ENCODE measurements around the gene KMT2C. TPM values are rescaled to one million over a fixed set of nuclear protein-coding genes. Genes with fewer than 3 reads are reported as not detected.
"Not testable (repeated sequence)": the region's sequence is repeated elsewhere in the genome, so short reads cannot be mapped to it uniquely, and the experiment has no call there.

The KMT2C gene
- total RNA-seq, 3 donors from 2014 or later: 73.6 to 112 (median 85.5) TPM

DNA sequence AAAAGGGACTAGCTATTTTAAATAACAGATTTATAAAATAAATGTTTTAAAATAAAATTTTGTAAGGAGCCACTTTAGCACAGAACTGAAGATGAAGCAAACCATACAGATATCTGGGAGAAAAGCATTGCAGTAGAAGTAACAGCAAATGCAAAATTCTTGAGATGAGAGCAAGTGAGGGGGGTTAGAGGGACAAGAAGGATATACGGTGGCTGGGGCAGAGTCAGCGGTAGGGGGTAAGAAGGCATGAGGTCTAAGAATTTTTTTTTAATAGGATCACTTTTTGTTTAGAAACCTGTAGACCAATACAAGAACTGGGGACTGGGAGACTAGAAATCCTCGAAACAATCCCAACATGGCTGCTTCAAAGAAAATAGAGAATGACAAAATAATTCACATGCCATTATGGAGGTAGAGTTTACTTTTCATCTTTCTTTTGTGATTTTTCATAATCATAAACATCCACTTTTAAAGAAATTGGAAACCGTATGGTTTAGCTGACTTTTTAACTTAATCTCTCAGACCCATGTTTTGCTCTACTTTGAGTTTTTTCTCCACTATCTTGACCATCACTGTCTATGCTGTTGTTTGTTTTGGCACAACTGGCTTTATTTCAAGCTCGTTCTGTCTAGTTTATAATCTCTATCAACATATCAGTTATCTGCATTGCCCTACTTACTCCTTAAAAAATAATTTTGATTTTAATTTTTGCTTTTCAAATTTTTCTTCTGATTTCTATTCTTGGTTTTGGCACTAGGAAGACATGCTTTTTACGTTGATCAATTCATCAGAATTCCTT, 73.5 kb downstream of the KMT2C start:
- no peak for TF ChIP-seq POLR2A (IDR thresholded peaks at IDR 0.05)
- no peak for TF ChIP-seq CTCF (IDR thresholded peaks at IDR 0.05)
- no peak for TF ChIP-seq POLR2AphosphoS5 (IDR thresholded peaks at IDR 0.05)
- intact Hi-C loops (cut with DNase I; ENCODE audit: low total_unique reads): no loop called here

DNA sequence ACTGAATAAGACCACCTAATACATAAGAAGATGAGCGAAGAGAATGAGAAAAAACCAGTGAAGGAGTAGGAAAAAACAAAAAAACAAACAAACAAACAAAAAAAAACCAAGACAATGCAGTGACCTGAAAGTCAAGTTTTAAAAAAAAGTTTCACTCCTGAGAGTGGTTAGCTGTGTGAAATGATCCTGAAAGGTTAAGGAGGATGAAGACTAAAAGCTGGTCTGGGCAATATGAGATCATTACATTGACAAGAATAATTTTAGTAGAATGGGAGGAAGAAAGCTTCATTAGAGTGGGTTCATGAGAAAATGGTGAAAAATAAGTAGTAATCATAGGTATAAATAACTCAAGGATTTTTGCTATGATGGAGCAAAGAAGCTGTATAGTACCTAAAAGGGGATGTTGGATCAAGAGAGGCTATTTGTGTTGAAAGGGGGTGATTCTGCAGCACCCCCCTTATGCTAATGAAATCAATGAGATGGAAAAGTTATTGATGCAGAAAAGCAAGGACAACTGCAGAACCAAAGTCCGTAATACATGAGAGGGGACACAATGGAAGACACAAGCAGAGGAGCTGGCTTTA, 80.2 kb downstream of the KMT2C start:
- intact Hi-C loops (cut with DNase I; ENCODE audit: low total_unique reads): no loop called here
- no peak for DNase-seq (ENCODE audit: low spot score in 2 of 2)
- no peaks in the 10 kb centered on the region for H3K4me1 ChIP-seq
- H3K9me3 ChIP-seq: no peaks in the 10 kb centered on the region
- TF ChIP-seq CTCF (IDR thresholded peaks at IDR 0.05) (no peak), POLR2A (IDR thresholded peaks at IDR 0.05) (no peak), POLR2AphosphoS5 (IDR thresholded peaks at IDR 0.05) (no peak)
- H3K27ac ChIP-seq: no peak overlapping the region
- no peaks in the 10 kb centered on the region for H3K27me3 ChIP-seq
- H3K36me3 ChIP-seq: peaks cover 1% of the 10 kb centered on the region
- H3K4me3 ChIP-seq: no peak overlapping the region

More for the DNA sequence above, 73.5 kb downstream of the KMT2C start:
- Histone ChIP-seq H3K27me3 (no peaks in the 10 kb centered on the region), H3K9me3 (no peaks in the 10 kb centered on the region), H3K27ac (no peak overlapping the region), H3K4me3 (no peak overlapping the region), H3K36me3 (no peaks in the 10 kb centered on the region), H3K4me1 (no peaks in the 10 kb centered on the region)
- DNase-seq (ENCODE audit: low spot score in 2 of 2): no peak

- intact Hi-C loops (cut with DNase I; ENCODE audit: low total_unique reads): no loop called here
- TF ChIP-seq POLR2A (IDR thresholded peaks at IDR 0.05) (no peak), POLR2AphosphoS5 (IDR thresholded peaks at IDR 0.05) (no peak), CTCF (IDR thresholded peaks at IDR 0.05) (no peak)
- Histone ChIP-seq H3K27ac (no peak overlapping the region), H3K9me3 (no peaks in the 10 kb centered on the region), H3K4me1 (no peaks in the 10 kb centered on the region), H3K4me3 (no peak overlapping the region), H3K36me3 (peaks cover 4% of the 10 kb centered on the region), H3K27me3 (no peaks in the 10 kb centered on the region)
- DNase-seq (ENCODE audit: low spot score in 2 of 2): no peak
Observed at GRCh38 chr7:152354061-152354460, 81.7 kb downstream of the KMT2C start.

- H3K4me1 ChIP-seq; H3K9me3 ChIP-seq; H3K36me3 ChIP-seq; intact Hi-C loops (cut with DNase I; ENCODE audit: low total_unique reads); H3K27ac ChIP-seq; H3K27me3 ChIP-seq; H3K4me3 ChIP-seq; DNase-seq (ENCODE audit: low spot score in 2 of 2): not testable (repeated sequence)
Observed at GRCh38 chr7:152353281-152353680, 82.5 kb downstream of the KMT2C start.

GRCh38 chr7:152351747-152352146, 84.1 kb downstream of the KMT2C start:
- H3K27me3 ChIP-seq; H3K4me1 ChIP-seq; DNase-seq (ENCODE audit: low spot score in 2 of 2); H3K27ac ChIP-seq; intact Hi-C loops (cut with DNase I; ENCODE audit: low total_unique reads); H3K36me3 ChIP-seq; H3K9me3 ChIP-seq; H3K4me3 ChIP-seq: not testable (repeated sequence)

DNA sequence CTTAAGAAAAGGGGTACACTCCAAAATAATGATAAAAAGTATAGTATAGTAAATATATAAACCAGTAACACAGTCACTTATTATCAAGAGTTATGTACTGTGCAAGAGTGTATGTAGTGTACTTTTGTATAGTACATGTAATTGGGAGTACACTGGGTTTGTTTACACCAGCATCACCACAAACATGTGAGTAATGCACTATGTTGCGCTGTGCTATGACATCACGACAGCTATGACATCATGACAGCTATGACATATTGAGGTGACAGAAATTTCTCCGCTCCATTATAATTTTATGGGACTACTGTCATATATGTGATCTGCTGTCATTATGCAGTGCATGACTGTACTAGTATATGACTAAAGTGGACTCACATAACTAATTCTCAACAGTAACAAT, 84.6 kb downstream of the KMT2C start:
- Histone ChIP-seq H3K4me3 (no peak overlapping the region), H3K4me1 (no peaks in the 10 kb centered on the region), H3K9me3 (no peaks in the 10 kb centered on the region), H3K27ac (no peak overlapping the region), H3K27me3 (no peaks in the 10 kb centered on the region), H3K36me3 (peaks cover 4% of the 10 kb centered on the region)
- intact Hi-C loops (cut with DNase I; ENCODE audit: low total_unique reads): no loop called here
- no peak for DNase-seq (ENCODE audit: low spot score in 2 of 2)
- no peak for TF ChIP-seq POLR2A (IDR thresholded peaks at IDR 0.05)
- TF ChIP-seq POLR2AphosphoS5 (IDR thresholded peaks at IDR 0.05): no peak
- no peak for TF ChIP-seq CTCF (IDR thresholded peaks at IDR 0.05)
